ENCODE results near the gene SHB. TPM values are rescaled to one million over a fixed set of nuclear protein-coding genes. Genes with fewer than 3 reads are reported as not detected.

SHB gene
- total RNA-seq, 2 experiments from 2014 or later: 2.8 to 3.2 TPM

DNA sequence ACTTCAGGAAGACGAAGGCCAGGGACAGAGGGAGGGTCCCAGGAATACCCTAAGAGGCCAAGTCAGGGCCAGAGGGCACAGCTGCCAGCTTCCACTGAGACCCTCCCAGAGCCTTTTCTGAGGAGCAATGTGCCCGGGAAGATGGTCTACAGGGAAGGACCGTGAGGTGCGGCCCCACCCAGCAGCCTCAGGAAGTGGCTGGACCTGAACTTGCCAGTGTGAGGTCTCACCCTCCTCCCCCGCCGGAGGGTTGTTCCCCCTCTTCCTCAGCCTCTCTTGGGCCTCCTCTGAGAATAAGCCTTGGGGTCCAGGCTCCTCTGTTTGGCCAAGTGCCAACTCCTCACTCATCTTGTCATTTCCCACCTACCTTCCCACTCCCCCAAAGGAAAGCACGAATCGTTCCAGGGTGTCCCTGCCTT, 151.7 kb downstream of the SHB start:
- CTCF ChIA-PET: interaction anchor here (0.9 kb wide), 1 partner anchor 171 kb away, joined by 3 read pairs; no protein-coding TSS in a partner anchor
- H3K27me3 Mint-ChIP-seq: no peaks in the 10 kb centered on the region
- intact Hi-C loops (cut with micrococcal nuclease): loop anchor here (10.0 kb wide), 3 partner anchors 107 to 487 kb away; no protein-coding TSS in a partner anchor
- DNase-seq (no peak), ATAC-seq (no peak)
- H3K36me3 Mint-ChIP-seq (ENCODE audit: low read depth): no peaks in the 10 kb centered on the region
- POLR2A ChIA-PET: interaction anchor here (0.8 kb wide), 1 partner anchor 51 kb away, joined by 3 read pairs; no protein-coding TSS in a partner anchor
- no peaks in the 10 kb centered on the region for H3K9me3 Mint-ChIP-seq
- H3K27ac Mint-ChIP-seq: no peak overlapping the region
- no peak overlapping the region for H3K4me3 Mint-ChIP-seq
- TF ChIP-seq, protein P1, sequence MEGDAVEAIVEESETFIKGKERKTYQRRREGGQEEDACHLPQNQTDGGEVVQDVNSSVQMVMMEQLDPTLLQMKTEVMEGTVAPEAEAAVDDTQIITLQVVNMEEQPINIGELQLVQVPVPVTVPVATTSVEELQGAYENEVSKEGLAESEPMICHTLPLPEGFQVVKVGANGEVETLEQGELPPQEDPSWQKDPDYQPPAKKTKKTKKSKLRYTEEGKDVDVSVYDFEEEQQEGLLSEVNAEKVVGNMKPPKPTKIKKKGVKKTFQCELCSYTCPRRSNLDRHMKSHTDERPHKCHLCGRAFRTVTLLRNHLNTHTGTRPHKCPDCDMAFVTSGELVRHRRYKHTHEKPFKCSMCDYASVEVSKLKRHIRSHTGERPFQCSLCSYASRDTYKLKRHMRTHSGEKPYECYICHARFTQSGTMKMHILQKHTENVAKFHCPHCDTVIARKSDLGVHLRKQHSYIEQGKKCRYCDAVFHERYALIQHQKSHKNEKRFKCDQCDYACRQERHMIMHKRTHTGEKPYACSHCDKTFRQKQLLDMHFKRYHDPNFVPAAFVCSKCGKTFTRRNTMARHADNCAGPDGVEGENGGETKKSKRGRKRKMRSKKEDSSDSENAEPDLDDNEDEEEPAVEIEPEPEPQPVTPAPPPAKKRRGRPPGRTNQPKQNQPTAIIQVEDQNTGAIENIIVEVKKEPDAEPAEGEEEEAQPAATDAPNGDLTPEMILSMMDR (IDR thresholded peaks at IDR 0.05): no peak
- no peaks in the 10 kb centered on the region for H3K4me1 Mint-ChIP-seq (ENCODE audit: low read depth)

DNA sequence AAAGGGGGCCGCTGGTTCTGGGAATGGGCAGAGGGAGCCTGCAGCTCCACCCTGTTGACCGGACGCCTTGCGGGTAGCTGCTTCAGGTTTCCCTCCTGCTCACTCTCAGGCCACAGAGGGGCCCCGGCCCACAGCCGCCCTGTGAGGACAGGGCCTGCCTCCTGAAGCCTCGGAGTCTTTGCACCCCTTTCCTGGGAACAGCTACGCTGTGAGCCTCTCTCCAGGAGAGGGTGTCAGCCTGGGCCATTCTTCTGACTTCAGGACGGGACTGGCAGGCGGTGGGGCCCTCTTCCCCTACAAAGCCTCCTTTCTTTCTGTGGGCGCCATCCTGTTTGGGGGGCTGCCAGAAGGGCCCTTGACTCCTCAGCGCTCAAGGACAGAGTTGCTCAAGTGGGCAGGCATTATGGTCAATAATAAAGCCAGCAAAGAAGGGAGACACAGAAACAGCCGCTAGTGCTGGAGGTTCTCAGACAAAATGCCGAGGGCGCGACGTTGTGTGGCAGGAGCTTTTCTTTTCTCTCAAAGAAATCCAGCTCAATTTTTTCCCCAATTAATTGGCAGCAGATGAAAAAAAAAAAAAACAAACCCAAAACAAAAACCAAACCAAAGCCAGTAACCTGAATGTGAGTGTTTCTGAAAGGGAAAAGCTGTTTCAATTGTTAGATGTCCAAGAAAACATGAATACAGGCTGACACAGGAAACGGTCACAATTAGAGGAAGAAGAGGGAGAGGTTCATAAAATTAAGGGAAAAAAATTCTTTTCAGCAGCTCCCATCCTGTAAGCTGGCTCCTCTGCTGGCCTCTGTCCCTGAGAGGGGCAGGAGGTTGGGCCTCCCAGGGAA, 152.3 kb downstream of the SHB start:
- DNase-seq (no peak), ATAC-seq (no peak)
- no peaks in the 10 kb centered on the region for H3K36me3 Mint-ChIP-seq (ENCODE audit: low read depth)
- no peak overlapping the region for H3K27ac Mint-ChIP-seq
- CTCF ChIA-PET: interaction anchor here (0.9 to 5.6 kb wide), 4 partner anchors 145 to 244 kb away, joined by 3 to 64 read pairs (median 32); no protein-coding TSS in a partner anchor
- H3K4me1 Mint-ChIP-seq (ENCODE audit: low read depth): no peaks in the 10 kb centered on the region
- H3K9me3 Mint-ChIP-seq: no peaks in the 10 kb centered on the region
- TF ChIP-seq, protein P1 (IDR thresholded peaks at IDR 0.05): no peak
- POLR2A ChIA-PET: interaction anchor here (0.8 kb wide), 1 partner anchor 52 kb away, joined by 3 read pairs; no protein-coding TSS in a partner anchor
- no peak overlapping the region for H3K4me3 Mint-ChIP-seq
- no peaks in the 10 kb centered on the region for H3K27me3 Mint-ChIP-seq
- intact Hi-C loops (cut with micrococcal nuclease): loop anchor here (10.0 kb wide), 3 partner anchors 108 to 488 kb away; no protein-coding TSS in a partner anchor

DNA sequence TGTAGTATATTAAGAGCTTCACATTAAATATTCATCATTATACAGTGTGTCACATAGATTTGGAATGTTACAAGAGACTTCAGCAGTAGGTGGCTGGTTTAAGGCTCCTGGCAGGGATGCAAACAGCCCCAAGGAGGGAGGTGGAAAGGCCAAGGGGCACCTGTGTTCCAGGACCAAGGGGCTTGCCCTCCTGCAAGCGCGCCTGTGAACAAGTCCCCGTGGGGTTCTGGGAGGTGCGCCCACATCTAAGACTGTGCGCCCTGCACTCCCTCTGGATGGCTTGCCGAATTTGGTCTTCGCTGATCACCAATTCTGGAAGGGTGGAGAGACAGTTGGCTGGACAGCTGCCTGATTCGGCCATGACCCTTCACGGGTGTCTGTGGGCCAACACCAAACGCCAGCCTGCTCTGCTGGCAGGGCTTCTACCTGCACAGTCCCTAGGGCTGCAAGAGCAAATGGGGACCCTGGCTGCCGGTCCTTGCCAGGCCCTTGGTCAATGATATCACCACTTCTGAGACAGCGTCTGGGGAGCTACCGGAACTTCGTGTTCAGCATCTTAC, 153.0 kb downstream of the SHB start:
- POLR2A ChIA-PET: no interaction called here

DNA sequence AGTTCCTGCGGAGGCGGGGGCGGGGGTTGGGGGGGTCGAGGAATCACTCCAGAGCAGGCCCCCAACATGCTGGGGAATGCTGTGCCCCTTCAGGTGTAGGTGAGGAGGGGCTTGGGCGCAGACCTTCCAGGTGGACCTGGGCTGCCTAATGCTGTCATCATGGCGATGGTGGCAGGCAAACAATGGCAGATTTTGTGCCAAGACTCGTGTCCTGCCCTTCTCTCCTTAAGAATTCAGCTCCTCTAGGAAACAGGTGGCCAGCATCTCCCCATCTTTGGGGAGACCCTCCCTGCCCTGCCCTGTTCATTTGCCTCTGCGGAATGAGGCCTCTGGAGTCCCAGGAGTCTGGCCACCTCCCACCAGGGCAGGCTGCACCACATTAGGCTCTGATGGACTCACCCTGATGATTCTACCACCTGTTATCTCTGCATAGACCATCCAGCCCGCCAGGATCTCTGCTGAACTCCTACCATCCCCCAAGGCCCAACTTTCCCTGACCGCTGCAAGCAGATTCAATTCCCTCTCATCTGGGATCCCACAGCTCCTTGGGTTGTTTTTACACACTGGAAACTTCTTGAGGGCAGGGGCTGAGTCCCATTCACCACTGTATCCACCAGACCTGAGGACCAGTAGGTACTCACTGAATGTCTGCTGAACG, 154.2 kb downstream of the SHB start:
- ChIA-PET POLR2A (interaction anchor here (0.8 to 1.0 kb wide), 2 partner anchors 10 to 251 kb away, joined by 3 to 5 read pairs; no protein-coding TSS in a partner anchor), CTCF (interaction anchor here (0.9 to 5.6 kb wide), 20 partner anchors 9 to 349 kb away, joined by 3 to 64 read pairs (median 7); no protein-coding TSS in a partner anchor)
- TF ChIP-seq, protein P1 (IDR thresholded peaks at IDR 0.05): no peak
- Mint-ChIP-seq H3K27me3 (no peaks in the 10 kb centered on the region), H3K9me3 (no peaks in the 10 kb centered on the region), H3K4me1 (ENCODE audit: low read depth) (no peaks in the 10 kb centered on the region), H3K4me3 (no peak overlapping the region), H3K27ac (no peak overlapping the region), H3K36me3 (ENCODE audit: low read depth) (no peaks in the 10 kb centered on the region)
- DNase-seq: no peak
- intact Hi-C loops (cut with micrococcal nuclease): loop anchor here (5.0 to 10.0 kb wide), 4 partner anchors 110 to 490 kb away; no protein-coding TSS in a partner anchor
- ATAC-seq: no peak

More for the DNA sequence above, 153.0 kb downstream of the SHB start:
- no peak overlapping the region for H3K4me3 Mint-ChIP-seq
- CTCF ChIA-PET: interaction anchor here (1.3 to 5.6 kb wide), 6 partner anchors 10 to 245 kb away, joined by 4 to 64 read pairs (median 8); no protein-coding TSS in a partner anchor
- no peaks in the 10 kb centered on the region for H3K27me3 Mint-ChIP-seq
- DNase-seq (no peak), ATAC-seq (no peak)
- intact Hi-C loops (cut with micrococcal nuclease): loop anchor here (10.0 kb wide), 3 partner anchors 109 to 489 kb away; no protein-coding TSS in a partner anchor
- H3K27ac Mint-ChIP-seq: no peak overlapping the region
- TF ChIP-seq, protein P1 (IDR thresholded peaks at IDR 0.05): no peak
- H3K4me1 Mint-ChIP-seq (ENCODE audit: low read depth): no peaks in the 10 kb centered on the region
- no peaks in the 10 kb centered on the region for H3K9me3 Mint-ChIP-seq
- H3K36me3 Mint-ChIP-seq (ENCODE audit: low read depth): no peaks in the 10 kb centered on the region
